Loucy (cell line): ENCODE data around the gene SPPL3.

ENCODE experiments used
- H2AFZ ChIP-seq: fragments of 200-600 bp; sonication (generic); 2 replicates; pipeline ENCODE4 v1.6.0; 2016; ENCODE audit warnings: antibody characterized with exemption, mild to moderate bottlenecking, low read length, moderate library complexity
- H3F3A ChIP-seq: fragments of 200-600 bp; 2 replicates; pipeline ENCODE4 v1.6.0; 2016; ENCODE audit warnings: antibody characterized with exemption, low read depth, mild to moderate bottlenecking
- H3K27me3 ChIP-seq: fragments of 200-600 bp; sonication (generic); 2 replicates; pipeline ENCODE4 v1.6.1; 2014; ENCODE audit warnings: low read length, mild to moderate bottlenecking; ENCODE audit not compliant: insufficient read depth, poor library complexity, severe bottlenecking
- H3K36me3 ChIP-seq: fragments of 200-600 bp; sonication (generic); 2 replicates; pipeline ENCODE4 v1.6.1; 2016; ENCODE audit warnings: low read length; ENCODE audit not compliant: insufficient read depth
- H3K4me1 ChIP-seq: fragments of 200-600 bp; sonication (generic); 2 replicates; pipeline ENCODE4 v1.5.1; 2014; ENCODE audit warnings: low read length, mild to moderate bottlenecking; ENCODE audit not compliant: insufficient read depth, poor library complexity, severe bottlenecking
- H3K4me2 ChIP-seq: fragments of 200-600 bp; sonication (generic); 2 replicates; pipeline ENCODE4 v1.6.0; 2014; ENCODE audit warnings: antibody characterized with exemption, low read length, low read depth, mild to moderate bottlenecking; ENCODE audit not compliant: poor library complexity, severe bottlenecking
- H3K4me3 ChIP-seq: fragments of 200-600 bp; sonication (generic); 2 replicates; pipeline ENCODE4 v1.5.1; 2014; ENCODE audit warnings: low read length, mild to moderate bottlenecking, mixed read lengths; ENCODE audit not compliant: poor library complexity, severe bottlenecking
- H3K79me2 ChIP-seq: fragments of 200-600 bp; sonication (generic); 2 replicates; pipeline ENCODE4 v1.6.1; 2014; ENCODE audit warnings: low read length; ENCODE audit not compliant: insufficient read depth
- H3K9ac ChIP-seq: fragments of 200-600 bp; sonication (generic); 2 replicates; pipeline ENCODE4 v1.6.0; 2014; ENCODE audit warnings: mild to moderate bottlenecking, low read depth, low read length, moderate library complexity; ENCODE audit not compliant: poor library complexity, severe bottlenecking
- H3K9me2 ChIP-seq: fragments of 200-600 bp; sonication (generic); replicated peaks from 2 replicates; pipeline ENCODE4 v1.6.1; 2016; ENCODE audit warnings: low read depth, low read length, mixed read lengths
- H3K9me3 ChIP-seq: fragments of 200-600 bp; sonication (generic); 2 replicates; pipeline ENCODE4 v1.6.1; 2014; ENCODE audit warnings: mild to moderate bottlenecking, antibody characterized with exemption, low read length, low read depth; ENCODE audit not compliant: insufficient read depth
- H4K20me1 ChIP-seq: fragments of 200-600 bp; sonication (generic); 2 replicates; pipeline ENCODE4 v1.6.0; 2014; ENCODE audit warnings: antibody characterized with exemption, low read length, mild to moderate bottlenecking; ENCODE audit not compliant: insufficient read depth, poor library complexity, severe bottlenecking
- EZH2phosphoT487 ChIP-seq: fragments of 200-600 bp; IDR thresholded peaks from 2 replicates; pipeline ENCODE4 v1.6.1; 2018; ENCODE audit warnings: antibody characterized with exemption, mild to moderate bottlenecking, moderate library complexity, borderline replicate concordance
- TF ChIP-seq, protein P1 (sequence below): fragments of 200-600 bp; sonication (generic); conservative IDR thresholded peaks from 2 replicates; pipeline ENCODE4 v1.5.1; 2014; ENCODE audit warnings: mild to moderate bottlenecking, antibody characterized with exemption, low read length

Gene SPPL3

DNA sequence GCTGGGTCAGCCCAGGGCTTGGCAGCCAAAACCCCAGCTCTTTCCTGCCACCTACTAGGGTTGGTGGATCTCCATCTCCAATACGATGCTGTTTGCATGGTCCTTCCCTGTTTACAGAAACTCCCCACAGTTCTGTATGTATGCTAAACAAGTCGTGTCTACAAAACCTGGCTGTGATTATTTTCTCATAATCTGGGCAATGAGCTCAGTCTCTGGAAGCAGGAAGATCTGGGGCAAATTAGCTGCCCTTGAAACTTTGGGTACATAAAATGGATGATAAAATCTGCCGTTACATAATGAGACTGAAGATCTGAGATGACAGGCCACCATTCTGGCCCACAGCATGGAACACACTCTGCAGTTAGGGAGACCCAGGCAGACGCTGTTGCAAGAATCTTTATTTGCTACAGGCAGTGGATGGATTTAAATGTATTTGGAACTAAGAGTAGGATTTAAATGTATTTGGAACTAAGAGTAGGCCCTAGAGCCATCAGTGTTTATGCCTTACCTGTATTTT, 146.9 kb downstream of the SPPL3 start:
- peaks cover 25% of the 10 kb centered on the region; the same call in 1 of the 2 replicates for H3K36me3 ChIP-seq

DNA sequence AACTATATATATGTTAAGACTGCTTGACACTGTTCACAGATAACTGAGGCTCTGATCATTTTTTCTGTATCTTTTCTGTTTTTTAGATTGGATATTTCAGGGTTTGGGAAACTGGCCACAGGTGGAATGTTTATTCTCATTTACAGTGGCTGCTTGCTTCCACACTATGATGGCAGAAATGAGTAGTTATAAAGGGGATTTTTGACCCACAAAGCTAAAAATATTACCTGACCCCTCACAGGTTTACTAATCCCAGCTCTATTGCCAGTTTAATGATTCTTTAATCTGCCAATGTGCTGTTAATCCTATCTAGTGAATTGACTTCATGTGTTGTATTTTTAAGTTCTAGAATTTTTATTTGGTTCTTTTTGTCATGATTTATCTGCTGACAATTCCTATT, 148.9 kb downstream of the SPPL3 start:
- H2AFZ ChIP-seq: no peak overlapping the region
- no peak overlapping the region for H3K4me3 ChIP-seq
- no peak overlapping the region for H3K9ac ChIP-seq
- H3K79me2 ChIP-seq: no peaks in the 10 kb centered on the region
- H3K4me1 ChIP-seq: no peaks in the 10 kb centered on the region
- H3F3A ChIP-seq: no peaks in the 10 kb centered on the region
- peaks cover 5% of the 10 kb centered on the region; the same call in 1 of the 2 replicates for H3K36me3 ChIP-seq
- H4K20me1 ChIP-seq: no peaks in the 10 kb centered on the region
- H3K4me2 ChIP-seq: no peak overlapping the region
- no peaks in the 10 kb centered on the region for H3K9me3 ChIP-seq
- H3K9me2 ChIP-seq: no peaks in the 10 kb centered on the region
- no peak for TF ChIP-seq EZH2phosphoT487
- TF ChIP-seq, protein P1, sequence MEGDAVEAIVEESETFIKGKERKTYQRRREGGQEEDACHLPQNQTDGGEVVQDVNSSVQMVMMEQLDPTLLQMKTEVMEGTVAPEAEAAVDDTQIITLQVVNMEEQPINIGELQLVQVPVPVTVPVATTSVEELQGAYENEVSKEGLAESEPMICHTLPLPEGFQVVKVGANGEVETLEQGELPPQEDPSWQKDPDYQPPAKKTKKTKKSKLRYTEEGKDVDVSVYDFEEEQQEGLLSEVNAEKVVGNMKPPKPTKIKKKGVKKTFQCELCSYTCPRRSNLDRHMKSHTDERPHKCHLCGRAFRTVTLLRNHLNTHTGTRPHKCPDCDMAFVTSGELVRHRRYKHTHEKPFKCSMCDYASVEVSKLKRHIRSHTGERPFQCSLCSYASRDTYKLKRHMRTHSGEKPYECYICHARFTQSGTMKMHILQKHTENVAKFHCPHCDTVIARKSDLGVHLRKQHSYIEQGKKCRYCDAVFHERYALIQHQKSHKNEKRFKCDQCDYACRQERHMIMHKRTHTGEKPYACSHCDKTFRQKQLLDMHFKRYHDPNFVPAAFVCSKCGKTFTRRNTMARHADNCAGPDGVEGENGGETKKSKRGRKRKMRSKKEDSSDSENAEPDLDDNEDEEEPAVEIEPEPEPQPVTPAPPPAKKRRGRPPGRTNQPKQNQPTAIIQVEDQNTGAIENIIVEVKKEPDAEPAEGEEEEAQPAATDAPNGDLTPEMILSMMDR: no peak
- no peaks in the 10 kb centered on the region for H3K27me3 ChIP-seq

More for the DNA sequence above, 146.9 kb downstream of the SPPL3 start:
- no peaks in the 10 kb centered on the region for H3K9me2 ChIP-seq
- H3K4me3 ChIP-seq: no peak overlapping the region
- no peaks in the 10 kb centered on the region for H3F3A ChIP-seq
- no peak for TF ChIP-seq EZH2phosphoT487
- TF ChIP-seq, protein P1: no peak
- H2AFZ ChIP-seq: no peak overlapping the region
- no peaks in the 10 kb centered on the region for H3K4me1 ChIP-seq
- no peak overlapping the region for H3K4me2 ChIP-seq
- no peak overlapping the region for H3K9ac ChIP-seq
- H3K9me3 ChIP-seq: no peaks in the 10 kb centered on the region
- no peaks in the 10 kb centered on the region for H3K79me2 ChIP-seq
- H4K20me1 ChIP-seq: no peaks in the 10 kb centered on the region
- H3K27me3 ChIP-seq: no peaks in the 10 kb centered on the region

DNA sequence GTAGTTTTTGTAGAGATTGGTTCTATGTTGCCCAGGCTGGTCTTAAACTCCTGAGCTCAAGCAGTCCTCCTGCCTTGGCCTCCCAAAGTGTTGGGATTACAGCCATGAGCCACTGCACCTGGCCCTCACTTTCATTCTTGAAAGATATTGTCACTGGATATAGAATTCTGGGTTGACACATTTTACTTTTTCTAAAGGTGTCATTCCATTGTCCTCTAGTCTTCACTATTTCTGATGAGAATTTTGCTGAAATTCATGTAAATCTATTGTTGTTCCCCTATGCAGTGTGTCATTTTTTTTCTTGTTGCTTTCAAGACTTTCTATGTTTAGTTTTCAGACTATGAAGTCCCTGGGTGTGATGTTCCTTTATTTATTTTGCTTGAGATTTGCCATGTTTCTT, 149.4 kb downstream of the SPPL3 start:
- Histone ChIP-seq H2AFZ (no peak overlapping the region), H3K9ac (no peak overlapping the region), H3K4me1 (no peaks in the 10 kb centered on the region), H3K4me3 (no peak overlapping the region), H3F3A (no peaks in the 10 kb centered on the region), H3K27me3 (no peaks in the 10 kb centered on the region), H3K79me2 (no peaks in the 10 kb centered on the region), H4K20me1 (no peaks in the 10 kb centered on the region), H3K36me3 (peaks cover under 1% of the 10 kb centered on the region; the same call in 1 of the 2 replicates), H3K9me3 (no peaks in the 10 kb centered on the region), H3K4me2 (no peak overlapping the region), H3K9me2 (no peaks in the 10 kb centered on the region)
- no peak for TF ChIP-seq EZH2phosphoT487
- TF ChIP-seq, protein P1: no peak
